Ovary (tissue), 3 donors: ENCODE measurements around the gene MRPL9.

Source experiments
- CTCF ChIP-seq, 3 donors: fragments of 450-650 bp in 2 of 3; fragments of 200-600 bp in 1 of 3; IDR thresholded peaks; one replicate each; pipeline versions ENCODE4 v1.5.1 to v1.8.0; 2016 to 2022; ENCODE audit warnings: antibody characterized with exemption in 3 of 3, mild to moderate bottlenecking in 1 of 3
- POLR2A ChIP-seq: fragments of 450-650 bp; IDR thresholded peaks from one replicate; pipeline ENCODE4 v1.6.1; 2017; ENCODE audit warnings: antibody characterized with exemption, mild to moderate bottlenecking, moderate library complexity
- donor health status: DM: no; HTN: no; CAD: no.

DNA sequence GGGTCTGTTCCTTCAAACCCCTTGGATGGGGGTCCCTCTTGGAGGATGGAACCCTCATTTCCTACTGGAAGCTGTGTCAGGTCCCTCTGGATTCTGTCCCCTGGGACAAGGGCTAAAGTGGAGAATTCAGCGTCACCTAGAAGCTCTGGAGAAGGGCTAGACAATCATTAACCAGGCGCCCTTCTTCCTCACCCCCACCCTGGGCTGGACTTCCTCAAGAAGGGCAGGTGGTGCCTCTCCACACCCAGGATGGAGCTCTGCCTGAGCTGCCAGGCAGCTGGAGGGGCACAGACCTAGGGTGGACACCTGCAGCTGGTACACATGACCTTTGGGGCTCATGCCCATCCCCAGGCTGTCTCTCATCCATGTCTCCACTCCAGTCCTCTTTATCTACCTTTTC lies 50.3 kb downstream of the MRPL9 start:
- no peak for TF ChIP-seq CTCF (IDR thresholded peaks at IDR 0.05)
- no peak for TF ChIP-seq POLR2A
